Lung (tissue), 12 donors: Measurements from ENCODE around the gene MAD2L2. TPM values are rescaled to one million over a fixed set of nuclear protein-coding genes. Genes with fewer than 3 reads are reported as not detected.
A peak's percentile ranks its signal among the peaks of the same experiment; 100 is the strongest.

ENCODE experiments used
- ATAC-seq: fragments of 200-7000 bp; cut with Tn5 transposase; one replicate; pipeline ENCODE4 v1.9.1; 2020; ENCODE audit warnings: moderate number of reproducible peaks; ENCODE audit not compliant: insufficient read depth, low FRiP score
- DNase-seq, 3 donors: peaks; one replicate each; pipeline ENCODE4 v3.0.0-alpha.2; 2013 to 2017
- H3K27ac ChIP-seq, 2 donors: one replicate each; pipeline ENCODE4 v1.5.1; 2013; ENCODE audit warnings: mild to moderate bottlenecking in 2 of 2, moderate library complexity in 2 of 2, control low read depth in 1 of 2, inconsistent platforms in 1 of 2, low read depth in 1 of 2, low read length in 1 of 2
- H3K27me3 ChIP-seq, 3 donors: one replicate each; pipeline ENCODE4 v1.5.1; 2013; ENCODE audit warnings: low read length in 2 of 3; ENCODE audit not compliant: control insufficient read depth in 3 of 3, insufficient read depth in 3 of 3
- H3K36me3 ChIP-seq, 4 donors: one replicate each; pipeline ENCODE4 v1.5.1; 2013; ENCODE audit warnings: low read length in 4 of 4, mild to moderate bottlenecking in 1 of 4, moderate library complexity in 1 of 4; ENCODE audit not compliant: control insufficient read depth in 4 of 4, insufficient read depth in 4 of 4
- H3K4me1 ChIP-seq, 5 donors: one replicate each; pipeline ENCODE4 v1.5.1; 2013; ENCODE audit warnings: low read length in 5 of 5, mild to moderate bottlenecking in 2 of 5, moderate library complexity in 1 of 5; ENCODE audit not compliant: control insufficient read depth in 5 of 5, insufficient read depth in 5 of 5
- H3K4me3 ChIP-seq: one replicate; pipeline ENCODE4 v1.5.1; 2013; ENCODE audit warnings: mild to moderate bottlenecking, control low read depth, moderate library complexity
- H3K9ac ChIP-seq, 2 donors: one replicate each; pipeline ENCODE4 v1.5.1; 2013; ENCODE audit warnings: low read length in 2 of 2, control low read depth in 1 of 2; ENCODE audit not compliant: insufficient read depth in 1 of 2
- H3K9me3 ChIP-seq, 4 donors: one replicate each; pipeline ENCODE4 v1.5.1; 2013; ENCODE audit warnings: low read length in 3 of 4, mild to moderate bottlenecking in 1 of 4, moderate library complexity in 1 of 4; ENCODE audit not compliant: control insufficient read depth in 4 of 4, insufficient read depth in 3 of 4
- CTCF ChIP-seq: IDR thresholded peaks from 2 replicates; pipeline ENCODE4 v1.5.1; 2012; ENCODE audit warnings: mild to moderate bottlenecking; ENCODE audit errors: control extremely low read depth, extremely low read depth
- WGBS, 2 donors: extraction: QIAGEN DNeasy Blood & Tissue Kit; methylation state at CpG; one replicate each; pipeline ENCODE4 v1.1.7; 2013; 5-methylcytosine and 5-hydroxymethylcytosine counted together
- polyA plus RNA-seq, 2 donors: library from polyadenylated mRNA; stranded (reverse); fragments of 200-250 nt; gene quantifications; one replicate each; pipeline ENCODE4 v1.2.1, GENCODE V29; 2013
- total RNA-seq, 2 donors: library from RNA; depleted of rRNA in 1 of 2; stranded (reverse); fragments of >200 nt in 1 of 2; gene quantifications; one replicate each; pipeline ENCODE4 v1.2.1, GENCODE V29; 2014 to 2021
- donor health status: control.
- donor health status: control.
- donor health status: Bipolar disorder and iron deficiency.
- donor health status: healthy.
- donor health status: DM: yes; HTN: yes; CAD: no.

The MAD2L2 gene
- total and polyA plus RNA-seq, 4 donors: 23.4 to 61.9 (median 30.5) TPM

- Histone ChIP-seq H3K9me3 (no peaks in the 10 kb centered on the region), H3K27me3 (peaks cover 0 to 33% (median 16%) of the 10 kb centered on the region in 3 donors), H3K36me3 (no peaks in the 10 kb centered on the region), H3K4me3 (no peak overlapping the region), H3K27ac (no peak overlapping the region), H3K9ac (no peak overlapping the region), H3K4me1 (peaks cover 0 to 21% (median 3%) of the 10 kb centered on the region in 5 donors)
- TF ChIP-seq CTCF: peak; percentile 79
- WGBS, 2 donors: 8 to 14% methylated on average over 34 to 47 of the region's 47 CpGs
- ATAC-seq: peak; percentile 53
- DNase-seq: peak; percentile 46 to 75 (median 63)
Observed at GRCh38 chr1:11650331-11650991, 30.5 kb downstream of the MAD2L2 start.

GRCh38 chr1:11649624-11650330, 31.2 kb downstream of the MAD2L2 start:
- no peak for TF ChIP-seq CTCF
- H3K9me3 ChIP-seq: no peaks in the 10 kb centered on the region
- H3K4me3 ChIP-seq: no peak overlapping the region
- H3K9ac ChIP-seq: no peak overlapping the region
- WGBS, 2 donors: 30% methylated on average over 21 of the region's 21 CpGs
- no peak for DNase-seq
- peaks cover 0 to 18% (median 3%) of the 10 kb centered on the region in 5 donors for H3K4me1 ChIP-seq
- no peak for ATAC-seq
- H3K27me3 ChIP-seq: peaks cover 0 to 33% (median 16%) of the 10 kb centered on the region in 3 donors
- no peak overlapping the region for H3K27ac ChIP-seq
- H3K36me3 ChIP-seq: no peaks in the 10 kb centered on the region

GRCh38 chr1:11649237-11649623, 31.7 kb downstream of the MAD2L2 start:
- Histone ChIP-seq H3K4me3 (no peak overlapping the region), H3K4me1 (peaks cover 0 to 18% (median 3%) of the 10 kb centered on the region in 5 donors), H3K36me3 (no peaks in the 10 kb centered on the region), H3K9me3 (no peaks in the 10 kb centered on the region), H3K27me3 (peaks cover 0 to 33% (median 16%) of the 10 kb centered on the region in 3 donors), H3K9ac (no peak overlapping the region), H3K27ac (no peak overlapping the region)
- no peak for ATAC-seq
- WGBS, 2 donors: 18 to 20% methylated on average over 9 of the region's 9 CpGs
- no peak for DNase-seq
- no peak for TF ChIP-seq CTCF
